NCI-H1417 (cell line): ENCODE results near the gene OXSM.
A peak's percentile ranks its signal among the peaks of the same experiment; 100 is the strongest.

Experiments
- DNase-seq, 3 experiments: peaks; one replicate each; lab custom pipeline; 2025; lab: John Stamatoyannopoulos, UW

Gene OXSM

GRCh38 chr3:25789596-25790556, at the start of gene OXSM:
Gene OXSM, plus strand, starts transcription at chr3:25790090. Its CDS starts 931 bp downstream, at chr3:25791021.
- peak; percentile 79 to 90 (median 88) for DNase-seq

GRCh38 chr3:25744470-25744869, 45.4 kb upstream of the OXSM start:
- DNase-seq = no peak

GRCh38 chr3:25747033-25747432, 42.9 kb upstream of the OXSM start:
- DNase-seq = no peak

GRCh38 chr3:25748189-25748588, 41.7 kb upstream of the OXSM start:
- no peak for DNase-seq

GRCh38 chr3:25749031-25749581, 40.8 kb upstream of the OXSM start:
- no peak for DNase-seq

GRCh38 chr3:25751048-25751447, 38.8 kb upstream of the OXSM start:
- no peak for DNase-seq

- DNase-seq = no peak
These were observed 38.2 kb upstream of the OXSM start for GRCh38 chr3:25751725-25752124.

GRCh38 chr3:25768851-25769250, 21.0 kb upstream of the OXSM start:
- no peak for DNase-seq

- DNase-seq = no peak
These were observed 14.0 kb upstream of the OXSM start for GRCh38 chr3:25775936-25776335.

GRCh38 chr3:25780618-25781017, 9.3 kb upstream of the OXSM start:
- no peak for DNase-seq

- DNase-seq = no peak
These were observed 8.6 kb upstream of the OXSM start for GRCh38 chr3:25781145-25781757.

- DNase-seq = peak in 1 of 3 experiments; percentile 1
These were observed 7.9 kb upstream of the OXSM start for GRCh38 chr3:25781758-25782594.

GRCh38 chr3:25782636-25782937, 7.3 kb upstream of the OXSM start:
- no peak for DNase-seq

GRCh38 chr3:25782938-25783660, 6.8 kb upstream of the OXSM start, which contains the start of gene NGLY1:
Gene NGLY1, minus strand, starts transcription at chr3:25783443. Its CDS starts 53 bp downstream, at chr3:25783390.
- peak; percentile 62 to 80 (median 78) for DNase-seq

GRCh38 chr3:25783661-25784512, 6.0 kb upstream of the OXSM start:
- DNase-seq = peak; percentile 0 to 80 (median 77)

GRCh38 chr3:25784971-25785370, 4.9 kb upstream of the OXSM start:
- no peak for DNase-seq

- no peak for DNase-seq
These were observed 4.1 kb upstream of the OXSM start for GRCh38 chr3:25785826-25786225.

GRCh38 chr3:25787689-25788088, 2.2 kb upstream of the OXSM start:
- no peak for DNase-seq

- DNase-seq = no peak
These were observed 688 bp upstream of the OXSM start for GRCh38 chr3:25789209-25789595.

GRCh38 chr3:25801786-25802185, 11.9 kb downstream of the OXSM start:
- DNase-seq = no peak
